ENCODE measurements around the gene MAP3K5. TPM values are rescaled to one million over a fixed set of nuclear protein-coding genes. Genes with fewer than 3 reads are reported as not detected.
A peak's percentile ranks its signal among the peaks of the same experiment; 100 is the strongest.
"Not testable (repeated sequence)": the region's sequence is repeated elsewhere in the genome, so short reads cannot be mapped to it uniquely, and the experiment has no call there.

MAP3K5 gene
- total RNA-seq, 2 donors from 2014 or later = 17.5 to 18.9 TPM

GRCh38 chr6:136736281-136736960 is 55.9 kb downstream of the MAP3K5 start:
- ATAC-seq (no peak), DNase-seq (no peak)
- intact Hi-C loops (cut with DNase I, micrococcal nuclease) = no loop called here

GRCh38 chr6:136734977-136735376 is 57.3 kb downstream of the MAP3K5 start:
- no peak for DNase-seq
- no peak for ATAC-seq
- intact Hi-C loops (cut with DNase I, micrococcal nuclease) = no loop called here

GRCh38 chr6:136732889-136733288 is 59.4 kb downstream of the MAP3K5 start:
- no peak for ATAC-seq
- intact Hi-C loops (cut with DNase I, micrococcal nuclease) = no loop called here
- no peak for DNase-seq

- intact Hi-C loops (cut with DNase I, micrococcal nuclease) = no loop called here
- ATAC-seq (no peak), DNase-seq (no peak)
Measured at GRCh38 chr6:136729832-136730231, 62.4 kb downstream of the MAP3K5 start.

GRCh38 chr6:136728976-136729515 is 63.2 kb downstream of the MAP3K5 start:
- intact Hi-C loops (cut with DNase I, micrococcal nuclease) = no loop called here
- no peak for DNase-seq
- ATAC-seq = no peak

GRCh38 chr6:136728033-136728939 is 64.0 kb downstream of the MAP3K5 start:
- ATAC-seq (no peak), DNase-seq (no peak)
- intact Hi-C loops (cut with DNase I, micrococcal nuclease) = no loop called here

GRCh38 chr6:136726837-136727557 is 65.3 kb downstream of the MAP3K5 start:
- intact Hi-C loops (cut with DNase I, micrococcal nuclease) = no loop called here
- ATAC-seq = no peak
- DNase-seq = no peak

GRCh38 chr6:136725124-136725523 is 67.2 kb downstream of the MAP3K5 start:
- intact Hi-C loops (cut with DNase I, micrococcal nuclease) = no loop called here
- DNase-seq = no peak
- no peak for ATAC-seq

GRCh38 chr6:136723780-136724179 is 68.5 kb downstream of the MAP3K5 start:
- ATAC-seq = peak; percentile 72
- DNase-seq = peak in 1 of 2 donors; percentile 23
- intact Hi-C loops (cut with DNase I, micrococcal nuclease) = no loop called here

GRCh38 chr6:136721467-136721866 is 70.8 kb downstream of the MAP3K5 start:
- no peak for DNase-seq
- intact Hi-C loops (cut with DNase I, micrococcal nuclease) = no loop called here
- no peak for ATAC-seq

- intact Hi-C loops (cut with DNase I, micrococcal nuclease) = no loop called here
- ATAC-seq (no peak), DNase-seq (no peak)
Measured at GRCh38 chr6:136720045-136720770, 72.1 kb downstream of the MAP3K5 start.

- DNase-seq (no peak), ATAC-seq (no peak)
- intact Hi-C loops (cut with DNase I, micrococcal nuclease) = no loop called here
Measured at GRCh38 chr6:136719280-136720044, 72.8 kb downstream of the MAP3K5 start.

GRCh38 chr6:136718476-136718875 is 73.8 kb downstream of the MAP3K5 start:
- DNase-seq (no peak), ATAC-seq (no peak)
- intact Hi-C loops (cut with DNase I, micrococcal nuclease) = no loop called here

GRCh38 chr6:136717716-136717990 is 74.6 kb downstream of the MAP3K5 start:
- DNase-seq (no peak), ATAC-seq (no peak)
- intact Hi-C loops (cut with DNase I, micrococcal nuclease) = no loop called here

- ATAC-seq = no peak
- intact Hi-C loops (cut with DNase I, micrococcal nuclease) = no loop called here
- DNase-seq = no peak
Measured at GRCh38 chr6:136716917-136717715, 75.2 kb downstream of the MAP3K5 start.

GRCh38 chr6:136712642-136713041 is 79.6 kb downstream of the MAP3K5 start:
- ATAC-seq; intact Hi-C loops (cut with DNase I, micrococcal nuclease): not testable (repeated sequence)

GRCh38 chr6:136711644-136712043 is 80.6 kb downstream of the MAP3K5 start:
- ATAC-seq (no peak), DNase-seq (no peak)
- intact Hi-C loops (cut with DNase I, micrococcal nuclease) = no loop called here

More at GRCh38 chr6:136712642-136713041, 79.6 kb downstream of the MAP3K5 start:
- not testable (repeated sequence) for DNase-seq

Measured in left colon (tissue), 2 donors.